ENCODE results near the gene LPA.
"Not testable (repeated sequence)": the region's sequence is repeated elsewhere in the genome, so short reads cannot be mapped to it uniquely, and the experiment has no call there.

LPA gene

GRCh38 chr6:160664198-160664597 is at the start of gene LPA:
TSS of gene LPA (minus strand) at chr6:160664275. CDS start at chr6:160664214, 61 bp downstream.
- not testable (repeated sequence) for DNase-seq

- not testable (repeated sequence) for DNase-seq
Observed at GRCh38 chr6:160708993-160709392, 44.9 kb upstream of the LPA start.

- not testable (repeated sequence) for DNase-seq
Observed at GRCh38 chr6:160704688-160705087, 40.6 kb upstream of the LPA start.

GRCh38 chr6:160701918-160702680 is 38.0 kb upstream of the LPA start, which contains the start of gene PLG:
TSS of gene PLG (plus strand) at chr6:160702244. CDS start at chr6:160702305, 61 bp downstream.
- not testable (repeated sequence) for DNase-seq

GRCh38 chr6:160697826-160698225 is 33.8 kb upstream of the LPA start:
- DNase-seq, result no peak

GRCh38 chr6:160696884-160697283 is 32.8 kb upstream of the LPA start:
- DNase-seq, result not testable (repeated sequence)

- DNase-seq, result not testable (repeated sequence)
Observed at GRCh38 chr6:160695622-160696021, 31.5 kb upstream of the LPA start.

GRCh38 chr6:160695025-160695424 is 30.9 kb upstream of the LPA start:
- DNase-seq, result not testable (repeated sequence)

GRCh38 chr6:160692369-160692959 is 28.4 kb upstream of the LPA start:
- DNase-seq, result no peak

GRCh38 chr6:160691617-160692016 is 27.5 kb upstream of the LPA start:
- DNase-seq, result no peak

GRCh38 chr6:160690458-160690857 is 26.4 kb upstream of the LPA start:
- no peak for DNase-seq

- no peak for DNase-seq
Observed at GRCh38 chr6:160685762-160686450, 21.8 kb upstream of the LPA start.

GRCh38 chr6:160685101-160685761 is 21.2 kb upstream of the LPA start:
- DNase-seq, result not testable (repeated sequence)

GRCh38 chr6:160679402-160679769 is 15.3 kb upstream of the LPA start:
- DNase-seq, result no peak

- DNase-seq, result no peak
Observed at GRCh38 chr6:160678744-160679401, 14.8 kb upstream of the LPA start.

GRCh38 chr6:160678230-160678629 is 14.2 kb upstream of the LPA start:
- DNase-seq, result no peak

- DNase-seq, result not testable (repeated sequence)
Observed at GRCh38 chr6:160676418-160676817, 12.3 kb upstream of the LPA start.

GRCh38 chr6:160668589-160668988 is 4.5 kb upstream of the LPA start:
- DNase-seq, result no peak

GRCh38 chr6:160667639-160668481 is 3.8 kb upstream of the LPA start:
- DNase-seq, result peak; percentile 27 to 43

GRCh38 chr6:160662842-160663241 is 1.2 kb downstream of the LPA start:
- DNase-seq, result no peak

GRCh38 chr6:160662429-160662828 is 1.6 kb downstream of the LPA start:
- no peak for DNase-seq

GRCh38 chr6:160661216-160661615 is 2.9 kb downstream of the LPA start:
- no peak for DNase-seq

All from activated CD4-positive, alpha-beta T cell treated with anti-CD3 and anti-CD28 coated beads, Interleukin-2, amount 50 U/mL, for 48 hours (primary cell).